Measurements from ENCODE around the gene PSME1.
A peak's percentile ranks its signal among the peaks of the same experiment; 100 is the strongest.

Gene PSME1

DNA sequence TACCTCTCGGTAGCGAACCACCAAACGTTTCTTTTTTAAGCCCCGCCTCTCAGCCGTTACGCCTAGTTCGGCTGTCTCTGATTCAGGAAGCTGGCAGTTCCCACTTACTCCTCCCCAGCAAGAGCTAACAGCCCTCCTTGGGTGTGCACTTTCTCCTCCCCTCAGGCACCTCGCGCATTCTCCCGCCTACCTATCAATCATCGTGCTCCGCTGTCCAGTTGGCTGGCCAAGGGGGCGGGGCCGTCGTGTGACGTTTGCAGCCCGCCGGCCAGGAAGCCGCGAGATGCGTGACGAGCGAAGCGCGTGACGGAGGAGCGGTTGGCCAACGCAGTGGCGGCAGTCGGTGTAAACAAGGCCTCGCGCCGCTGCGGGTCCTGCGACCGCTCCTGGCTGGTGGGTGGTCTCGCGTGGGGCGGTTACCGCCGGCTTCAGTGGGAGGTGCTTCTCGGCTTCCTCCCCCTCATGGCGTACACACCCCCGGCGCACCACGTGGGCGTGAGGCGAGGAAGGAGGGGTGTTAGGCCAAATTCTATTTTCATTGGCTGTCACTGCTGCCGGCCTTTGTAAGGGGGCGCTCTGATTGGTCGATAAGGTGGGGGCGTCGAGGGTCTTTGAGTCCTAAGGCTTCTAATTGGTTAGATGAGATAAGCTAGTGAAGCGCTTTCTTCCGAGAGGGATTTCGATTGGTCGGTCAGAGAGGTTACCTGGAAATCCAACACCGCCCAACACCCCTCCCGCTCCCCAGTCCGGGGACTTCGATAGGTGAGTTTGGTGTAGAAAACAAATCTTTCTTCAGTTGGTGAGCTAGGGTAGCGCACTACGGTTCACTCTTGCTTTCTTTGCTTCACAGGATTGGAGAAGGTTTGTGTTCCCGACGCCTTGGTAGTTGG, 21.2 kb upstream of the PSME1 start, which contains the start of the genes DCAF11 and NRL:
Gene DCAF11, plus strand, starts transcription at position 246 of the 890 bp plus-strand sequence. CDS start 818 bp downstream, outside the sequence.
Gene NRL, minus strand, starts transcription at position 418 of the 890 bp plus-strand sequence. CDS start 32,101 bp downstream, outside the sequence.
- H3K4me3 ChIP-seq (replicated peaks in 1 of 2; ENCODE audit: low read depth in 2 of 2, low read length in 2 of 2): peak within 1 kb of the TSS; percentile 71 to 91
- TF ChIP-seq, protein P1, sequence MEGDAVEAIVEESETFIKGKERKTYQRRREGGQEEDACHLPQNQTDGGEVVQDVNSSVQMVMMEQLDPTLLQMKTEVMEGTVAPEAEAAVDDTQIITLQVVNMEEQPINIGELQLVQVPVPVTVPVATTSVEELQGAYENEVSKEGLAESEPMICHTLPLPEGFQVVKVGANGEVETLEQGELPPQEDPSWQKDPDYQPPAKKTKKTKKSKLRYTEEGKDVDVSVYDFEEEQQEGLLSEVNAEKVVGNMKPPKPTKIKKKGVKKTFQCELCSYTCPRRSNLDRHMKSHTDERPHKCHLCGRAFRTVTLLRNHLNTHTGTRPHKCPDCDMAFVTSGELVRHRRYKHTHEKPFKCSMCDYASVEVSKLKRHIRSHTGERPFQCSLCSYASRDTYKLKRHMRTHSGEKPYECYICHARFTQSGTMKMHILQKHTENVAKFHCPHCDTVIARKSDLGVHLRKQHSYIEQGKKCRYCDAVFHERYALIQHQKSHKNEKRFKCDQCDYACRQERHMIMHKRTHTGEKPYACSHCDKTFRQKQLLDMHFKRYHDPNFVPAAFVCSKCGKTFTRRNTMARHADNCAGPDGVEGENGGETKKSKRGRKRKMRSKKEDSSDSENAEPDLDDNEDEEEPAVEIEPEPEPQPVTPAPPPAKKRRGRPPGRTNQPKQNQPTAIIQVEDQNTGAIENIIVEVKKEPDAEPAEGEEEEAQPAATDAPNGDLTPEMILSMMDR (IDR thresholded peaks at IDR 0.05; ENCODE audit: low read depth, low read length): no peak
- DNase-seq (ENCODE audit: low read depth in 2 of 2): peak; percentile 100

DNA sequence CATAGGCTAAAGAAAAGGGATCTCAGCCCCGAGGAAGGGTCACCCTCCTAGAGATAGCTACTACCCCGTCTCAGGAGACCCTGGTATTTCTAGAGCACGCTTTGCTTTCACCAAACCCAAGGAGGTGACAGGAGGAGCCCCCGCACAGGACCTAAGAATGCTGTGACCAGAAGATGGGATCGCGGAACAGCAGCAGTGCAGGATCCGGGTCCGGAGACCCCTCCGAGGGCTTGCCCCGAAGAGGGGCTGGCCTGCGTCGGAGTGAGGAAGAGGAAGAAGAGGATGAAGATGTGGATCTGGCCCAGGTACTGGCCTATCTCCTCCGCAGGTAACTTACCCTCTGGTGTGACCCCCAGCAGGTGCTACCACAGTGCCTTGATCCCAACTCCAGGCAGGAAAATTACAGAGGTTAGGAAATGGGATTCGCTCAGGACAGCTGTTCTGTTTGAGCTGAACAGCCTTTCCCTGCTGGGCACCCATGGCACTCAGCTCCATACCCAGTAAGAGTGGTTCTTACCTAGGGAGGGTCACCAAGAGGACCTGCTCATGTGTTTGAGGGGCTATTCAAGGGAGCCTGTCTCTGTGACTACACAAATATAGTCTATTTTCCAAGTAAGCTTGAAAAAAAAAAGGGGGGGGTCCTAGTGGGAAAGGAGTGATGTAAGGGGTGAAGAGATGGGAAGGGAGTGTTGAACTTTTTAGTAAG, 20.4 kb upstream of the PSME1 start:
- no peak for DNase-seq (ENCODE audit: low read depth in 2 of 2)
- H3K4me3 ChIP-seq (replicated peaks in 1 of 2; ENCODE audit: low read depth in 2 of 2, low read length in 2 of 2): peak overlapping the region; percentile 71 to 91
- TF ChIP-seq, protein P1 (IDR thresholded peaks at IDR 0.05; ENCODE audit: low read depth, low read length): no peak

DNA sequence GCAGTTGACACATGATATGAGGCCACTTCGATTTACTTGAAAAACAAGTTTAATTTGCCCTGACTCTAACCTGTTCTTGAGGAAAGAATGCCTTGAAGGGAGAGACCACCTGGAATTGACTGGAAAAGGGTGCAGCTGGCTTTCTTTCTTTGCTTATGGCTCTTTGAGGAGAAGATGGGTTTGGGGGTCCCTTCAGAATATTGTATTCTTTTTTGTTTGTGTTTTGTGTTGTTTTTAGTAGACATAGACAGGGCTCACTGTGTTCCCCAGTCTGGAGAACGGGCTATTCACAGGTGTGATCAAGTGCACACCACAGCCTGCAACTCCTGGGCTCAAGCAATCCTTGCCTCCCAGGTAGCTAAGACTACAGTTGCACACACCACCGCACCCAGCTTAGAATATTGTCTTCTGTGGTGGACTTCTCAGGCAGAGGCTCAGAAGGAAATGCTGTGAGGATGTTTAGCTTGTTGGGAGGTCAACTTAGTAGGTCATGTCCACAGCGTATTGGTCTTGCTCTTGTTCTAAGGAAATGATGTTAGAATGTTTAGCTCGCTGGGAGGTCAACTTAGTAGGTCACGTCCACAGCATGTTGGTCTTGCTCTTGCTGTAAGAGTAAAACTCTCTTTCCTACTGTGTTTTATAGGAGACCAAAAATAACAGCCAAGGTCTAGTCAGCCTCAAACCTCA, 19.7 kb upstream of the PSME1 start:
- TF ChIP-seq, protein P1 (IDR thresholded peaks at IDR 0.05; ENCODE audit: low read depth, low read length): no peak
- no peak for DNase-seq (ENCODE audit: low read depth in 2 of 2)
- H3K4me3 ChIP-seq (replicated peaks in 1 of 2; ENCODE audit: low read depth in 2 of 2, low read length in 2 of 2): no peak overlapping the region

DNA sequence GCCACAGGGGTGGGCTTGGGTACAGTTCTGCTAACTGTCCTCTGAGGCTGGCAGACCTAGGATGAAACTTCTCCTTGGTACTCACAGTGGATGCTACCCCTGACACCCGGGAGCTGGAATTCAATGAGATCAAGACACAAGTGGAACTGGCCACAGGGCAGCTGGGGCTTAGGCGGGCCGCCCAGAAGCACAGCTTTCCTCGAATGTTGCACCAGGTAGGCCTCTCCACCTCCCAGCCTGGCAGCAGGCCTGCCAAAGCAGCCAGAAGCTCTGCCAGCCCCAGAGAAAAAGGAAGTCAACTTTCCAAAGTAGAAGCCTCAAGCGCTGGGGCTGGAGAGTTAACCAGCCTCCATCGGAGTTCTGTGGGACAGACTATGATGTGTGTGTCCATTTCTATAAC, 18.8 kb upstream of the PSME1 start:
- no peak overlapping the region for H3K4me3 ChIP-seq (replicated peaks in 1 of 2; ENCODE audit: low read depth in 2 of 2, low read length in 2 of 2)
- DNase-seq (ENCODE audit: low read depth in 2 of 2): no peak
- TF ChIP-seq, protein P1 (IDR thresholded peaks at IDR 0.05; ENCODE audit: low read depth, low read length): no peak

DNA sequence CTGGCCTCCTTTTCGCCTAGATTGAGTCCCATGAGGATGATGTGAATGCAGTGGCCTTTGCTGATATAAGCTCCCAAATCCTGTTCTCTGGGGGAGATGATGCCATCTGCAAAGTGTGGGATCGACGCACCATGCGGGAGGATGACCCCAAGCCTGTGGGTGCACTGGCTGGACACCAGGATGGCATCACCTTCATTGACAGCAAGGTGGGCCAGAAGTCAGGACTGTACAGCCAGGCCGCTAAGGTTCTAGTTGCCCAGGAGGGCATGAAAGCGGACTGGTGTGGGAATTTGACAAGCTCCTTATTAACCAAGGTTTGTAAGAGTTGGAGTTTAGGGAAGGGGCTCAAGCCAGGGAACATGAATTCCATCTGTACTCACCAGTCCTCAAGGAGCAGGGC, 16.3 kb upstream of the PSME1 start:
- TF ChIP-seq, protein P1 (IDR thresholded peaks at IDR 0.05; ENCODE audit: low read depth, low read length): no peak
- H3K4me3 ChIP-seq (replicated peaks in 1 of 2; ENCODE audit: low read depth in 2 of 2, low read length in 2 of 2): no peak overlapping the region
- no peak for DNase-seq (ENCODE audit: low read depth in 2 of 2)

DNA sequence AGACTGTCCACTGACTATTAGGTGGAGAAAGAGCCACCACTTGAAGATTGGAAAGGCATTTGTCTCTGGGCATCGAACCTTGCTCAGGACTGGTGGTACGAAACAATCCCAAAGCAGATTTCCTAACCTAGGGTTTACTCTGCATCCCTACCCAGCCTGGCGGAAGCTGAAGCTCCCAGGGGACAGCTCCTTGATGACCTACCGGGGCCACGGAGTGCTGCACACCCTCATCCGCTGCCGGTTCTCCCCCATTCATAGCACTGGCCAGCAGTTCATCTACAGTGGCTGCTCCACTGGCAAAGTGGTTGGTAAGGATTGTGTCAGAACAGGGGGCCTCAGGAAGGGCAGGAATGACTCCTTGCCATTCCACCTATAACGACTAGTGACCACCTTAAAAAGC, 14.8 kb upstream of the PSME1 start:
- TF ChIP-seq, protein P1 (IDR thresholded peaks at IDR 0.05; ENCODE audit: low read depth, low read length): no peak
- H3K4me3 ChIP-seq (replicated peaks in 1 of 2; ENCODE audit: low read depth in 2 of 2, low read length in 2 of 2): no peak overlapping the region
- no peak for DNase-seq (ENCODE audit: low read depth in 2 of 2)
